ENCODE data around the gene TBC1D17.
A peak's percentile ranks its signal among the peaks of the same experiment; 100 is the strongest.

Gene TBC1D17

DNA sequence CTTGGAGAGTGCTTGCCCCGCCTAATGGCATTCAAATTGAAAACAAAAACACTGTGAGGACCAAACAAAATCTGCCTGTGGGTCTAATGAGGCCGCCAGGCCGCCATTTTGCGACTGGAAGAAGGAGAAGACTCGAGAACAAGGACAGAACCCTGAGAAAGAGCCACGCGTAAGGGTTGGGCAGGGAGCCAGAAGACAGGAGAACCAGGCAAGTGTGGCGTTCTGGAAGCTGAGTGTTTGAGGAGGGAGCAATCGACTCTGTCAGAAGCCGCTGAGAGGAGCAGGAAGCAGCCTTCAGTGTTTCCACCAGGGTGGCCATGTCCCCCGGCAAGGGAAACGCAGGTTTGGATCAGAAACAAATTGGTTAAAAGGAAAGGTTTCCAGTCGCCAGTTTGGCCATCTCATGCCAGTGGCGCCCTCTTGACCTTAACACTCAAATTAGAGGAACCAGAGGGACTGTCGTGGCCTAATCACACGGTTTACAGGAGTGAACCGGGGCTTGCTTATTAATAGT lies 36.7 kb upstream of the TBC1D17 start:
- no peak overlapping the region for H3K27ac ChIP-seq
- no peak for TF ChIP-seq ZFX (IDR thresholded peaks at IDR 0.05; ENCODE audit: borderline replicate concordance)
- TF ChIP-seq, protein P1, sequence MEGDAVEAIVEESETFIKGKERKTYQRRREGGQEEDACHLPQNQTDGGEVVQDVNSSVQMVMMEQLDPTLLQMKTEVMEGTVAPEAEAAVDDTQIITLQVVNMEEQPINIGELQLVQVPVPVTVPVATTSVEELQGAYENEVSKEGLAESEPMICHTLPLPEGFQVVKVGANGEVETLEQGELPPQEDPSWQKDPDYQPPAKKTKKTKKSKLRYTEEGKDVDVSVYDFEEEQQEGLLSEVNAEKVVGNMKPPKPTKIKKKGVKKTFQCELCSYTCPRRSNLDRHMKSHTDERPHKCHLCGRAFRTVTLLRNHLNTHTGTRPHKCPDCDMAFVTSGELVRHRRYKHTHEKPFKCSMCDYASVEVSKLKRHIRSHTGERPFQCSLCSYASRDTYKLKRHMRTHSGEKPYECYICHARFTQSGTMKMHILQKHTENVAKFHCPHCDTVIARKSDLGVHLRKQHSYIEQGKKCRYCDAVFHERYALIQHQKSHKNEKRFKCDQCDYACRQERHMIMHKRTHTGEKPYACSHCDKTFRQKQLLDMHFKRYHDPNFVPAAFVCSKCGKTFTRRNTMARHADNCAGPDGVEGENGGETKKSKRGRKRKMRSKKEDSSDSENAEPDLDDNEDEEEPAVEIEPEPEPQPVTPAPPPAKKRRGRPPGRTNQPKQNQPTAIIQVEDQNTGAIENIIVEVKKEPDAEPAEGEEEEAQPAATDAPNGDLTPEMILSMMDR (IDR thresholded peaks at IDR 0.05), result no peak

DNA sequence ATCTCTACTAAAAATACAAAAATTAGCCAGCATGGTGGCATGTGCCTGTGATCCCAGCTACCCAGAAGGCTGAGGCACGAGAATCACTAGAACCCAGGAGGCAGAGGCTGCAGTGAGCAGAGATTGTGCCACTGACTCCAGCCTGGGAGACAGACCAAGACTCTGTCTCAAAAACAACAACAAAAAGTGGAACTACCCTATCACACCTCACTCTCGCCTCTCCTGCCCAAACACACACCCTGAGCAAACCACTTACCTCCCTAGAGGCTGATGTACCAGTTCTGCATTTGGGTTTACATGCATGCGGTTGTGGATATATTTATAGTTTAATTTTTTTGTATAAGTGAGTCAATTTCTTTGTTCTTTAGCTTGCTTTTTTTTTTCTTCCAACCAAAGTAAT lies 34.2 kb upstream of the TBC1D17 start:
- no peak overlapping the region for H3K27ac ChIP-seq
- no peak for TF ChIP-seq ZFX (IDR thresholded peaks at IDR 0.05; ENCODE audit: borderline replicate concordance)
- TF ChIP-seq, protein P1 (IDR thresholded peaks at IDR 0.05), result no peak

DNA sequence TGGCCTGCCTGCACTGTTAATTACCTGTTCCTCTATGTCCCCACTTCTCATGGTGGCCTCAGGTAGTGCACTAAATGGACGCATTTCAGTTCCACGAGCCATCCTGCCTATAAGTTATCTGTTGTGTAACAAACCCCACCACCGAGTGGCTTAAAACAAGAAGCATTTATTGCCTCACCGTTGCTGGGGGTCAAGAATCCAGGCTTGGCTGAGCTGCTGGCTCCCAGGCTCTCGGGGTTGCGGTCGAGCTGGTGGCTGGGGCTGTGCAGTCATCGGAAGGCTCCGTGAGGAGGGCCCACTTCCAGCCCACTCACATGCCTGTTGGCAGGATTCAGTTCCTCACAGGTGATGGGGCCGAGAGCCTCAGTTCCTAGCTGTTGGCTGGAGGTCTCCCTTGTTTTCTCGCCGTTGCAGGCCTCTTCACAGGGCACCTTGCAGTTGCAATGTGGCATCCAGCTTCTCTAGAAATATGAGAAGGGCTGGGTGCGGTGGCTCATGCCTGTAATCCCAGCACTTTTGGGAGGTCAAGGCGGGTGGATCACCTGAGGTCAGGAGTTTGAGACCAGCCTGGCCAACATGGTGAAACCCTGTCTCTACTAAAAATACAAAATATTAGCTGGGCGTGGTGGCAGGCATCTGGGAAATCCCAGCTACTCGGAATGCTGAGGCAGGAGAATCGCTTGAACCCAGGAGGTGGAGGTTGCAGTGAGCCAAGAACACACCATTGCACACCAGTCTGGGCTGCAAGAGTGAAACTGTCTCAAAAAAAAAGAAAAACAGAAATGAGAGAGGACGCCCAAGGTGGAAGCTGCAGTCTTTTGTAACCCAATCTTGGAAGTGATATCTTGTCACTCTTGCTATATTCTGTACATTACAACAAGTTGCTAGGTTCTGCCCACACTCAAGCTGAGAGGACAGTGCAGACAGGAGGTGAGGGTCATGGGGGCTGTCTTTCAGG lies 33.1 kb upstream of the TBC1D17 start:
- H3K27ac ChIP-seq, result no peak overlapping the region

DNA sequence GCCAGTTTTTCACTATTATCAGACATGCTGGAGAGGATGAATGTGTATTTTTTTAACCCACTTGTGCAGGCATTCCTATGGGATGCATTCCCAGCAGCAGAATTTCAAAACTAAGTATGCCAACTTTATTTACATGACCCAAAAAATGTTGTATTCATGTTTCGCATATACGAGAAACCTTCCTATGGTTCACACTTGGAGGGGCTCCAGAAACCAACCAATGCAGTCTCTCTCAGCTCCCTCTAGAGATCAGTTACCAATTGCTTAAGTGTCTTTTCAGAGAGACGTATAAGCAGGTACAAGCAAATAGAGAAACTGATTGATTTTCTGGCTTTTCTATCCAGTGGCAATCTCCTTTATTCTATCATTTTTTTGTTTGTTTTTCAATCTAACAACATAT lies 32.1 kb upstream of the TBC1D17 start:
- TF ChIP-seq, protein P1 (IDR thresholded peaks at IDR 0.05), result no peak
- TF ChIP-seq ZFX (IDR thresholded peaks at IDR 0.05; ENCODE audit: borderline replicate concordance), result no peak

More for the DNA sequence above, 33.1 kb upstream of the TBC1D17 start:
- TF ChIP-seq ZFX (IDR thresholded peaks at IDR 0.05; ENCODE audit: borderline replicate concordance), result no peak
- TF ChIP-seq, protein P1 (IDR thresholded peaks at IDR 0.05), result no peak

DNA sequence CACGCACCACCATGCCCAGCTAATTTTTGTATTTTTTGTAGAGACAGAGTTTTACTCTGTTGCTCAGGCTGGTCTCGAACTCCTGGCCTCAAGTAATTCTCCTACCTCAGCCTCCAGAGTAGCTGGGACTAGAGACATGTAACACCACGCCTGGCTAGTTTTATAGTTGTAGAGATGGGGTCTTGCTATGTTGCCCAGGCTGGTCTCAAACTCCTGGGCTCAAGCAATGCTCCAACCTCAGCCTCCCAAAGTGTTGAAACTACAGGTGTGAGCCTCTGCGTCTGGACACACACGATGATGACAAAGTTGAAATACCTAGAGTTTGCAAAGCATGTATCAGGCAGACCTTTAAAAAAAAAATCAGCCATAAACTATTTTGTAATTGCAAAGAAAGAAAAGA lies 31.1 kb upstream of the TBC1D17 start:
- H3K27ac ChIP-seq, result no peak overlapping the region; the same call in 1 of the 2 replicates
- no peak for TF ChIP-seq ZFX (IDR thresholded peaks at IDR 0.05; ENCODE audit: borderline replicate concordance)
- TF ChIP-seq, protein P1 (IDR thresholded peaks at IDR 0.05), result no peak

More for the DNA sequence above, 32.1 kb upstream of the TBC1D17 start:
- H3K27ac ChIP-seq, result no peak overlapping the region

DNA sequence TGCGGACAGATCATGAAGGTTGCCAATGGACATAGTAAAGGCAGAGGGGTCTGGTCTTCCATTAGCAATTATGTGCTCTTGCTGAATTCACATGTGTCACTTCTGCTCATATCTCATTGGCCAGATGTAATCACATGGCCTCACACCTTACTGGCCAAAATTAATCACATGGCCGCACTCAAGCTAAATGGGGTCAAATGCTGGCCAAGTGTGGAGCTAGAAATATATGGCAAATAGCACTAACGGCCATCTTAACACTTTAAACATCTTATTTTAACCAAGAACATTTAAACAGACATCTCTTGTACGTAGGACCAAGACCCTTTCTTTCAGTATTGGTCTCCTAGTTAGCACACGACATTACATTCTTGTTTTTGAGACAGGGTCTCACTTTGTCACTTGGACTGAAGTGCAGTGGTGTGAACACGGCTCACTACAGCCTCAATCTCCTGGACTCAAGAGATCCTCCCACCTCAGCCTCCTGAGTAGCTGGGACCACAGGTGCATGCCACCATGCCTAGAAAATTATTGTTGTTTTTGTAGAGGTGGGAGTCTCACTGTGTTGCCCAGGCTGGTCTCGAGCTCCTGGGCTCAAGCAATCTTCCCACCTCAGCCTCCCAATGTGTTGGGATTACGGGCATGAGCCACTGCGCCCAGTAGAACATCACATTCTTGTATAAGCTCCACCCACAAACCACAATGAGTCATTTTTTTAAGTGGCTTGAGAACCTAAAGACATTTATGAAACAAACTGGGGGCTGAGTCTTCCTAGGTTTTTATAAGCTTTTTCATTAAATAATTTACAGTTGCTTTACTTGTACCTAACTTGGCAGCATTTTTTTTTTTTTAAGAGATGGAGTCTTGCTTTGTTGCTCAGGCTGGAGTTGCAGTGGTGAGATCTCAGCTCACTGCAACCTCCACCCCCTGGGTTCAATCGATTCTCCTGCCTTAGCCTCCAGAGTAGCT lies 29.5 kb upstream of the TBC1D17 start:
- peak overlapping the region; percentile 12 for H3K27ac ChIP-seq
- no peak for TF ChIP-seq ZFX (IDR thresholded peaks at IDR 0.05; ENCODE audit: borderline replicate concordance)
- TF ChIP-seq, protein P1 (IDR thresholded peaks at IDR 0.05), result no peak
